NCI-H2227 (cell line): ENCODE data around the gene DCLK1.

Experiments used
- DNase-seq: peaks from one replicate; lab custom pipeline; 2025; ENCODE audit not compliant: unreplicated experiment; lab: John Stamatoyannopoulos, UW

Gene DCLK1

DNA sequence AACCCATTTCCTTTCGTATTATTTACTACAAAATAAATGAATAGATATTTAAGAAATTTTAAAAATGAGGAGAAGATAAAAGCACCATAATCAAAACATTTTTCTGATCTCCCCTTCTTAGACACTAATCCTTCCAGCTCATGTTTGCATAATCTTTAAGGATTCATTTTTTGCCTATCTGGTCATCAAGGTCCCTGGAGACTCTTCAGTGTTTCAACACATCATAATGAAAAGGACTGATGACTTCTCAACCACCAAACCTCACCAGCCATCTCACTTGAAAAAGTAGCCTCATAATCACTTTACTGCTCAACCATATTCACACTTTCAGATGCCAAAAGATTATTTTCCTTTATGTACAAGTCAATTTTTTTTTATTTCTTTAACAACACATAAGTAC lies 80.1 kb downstream of the DCLK1 start:
- DNase-seq, result no peak

DNA sequence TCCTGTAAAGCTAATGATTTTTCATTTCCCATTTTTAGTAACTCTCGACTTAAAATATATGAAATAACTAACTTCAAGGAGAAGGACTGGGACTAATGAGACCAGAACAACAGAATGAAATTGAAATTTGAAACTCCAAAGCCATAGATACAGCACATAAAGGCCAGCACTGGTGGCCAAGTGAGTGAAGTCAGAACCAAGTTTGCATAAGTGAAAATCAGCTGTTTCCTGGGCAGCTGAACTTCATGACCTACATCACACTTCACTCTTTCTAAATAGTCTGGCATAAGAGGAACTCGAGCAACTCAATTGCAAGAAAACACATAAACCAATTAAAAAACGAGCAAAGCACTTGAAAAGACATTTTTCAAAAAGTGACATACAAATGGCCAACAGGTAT lies 84.5 kb downstream of the DCLK1 start:
- no peak for DNase-seq

DNA sequence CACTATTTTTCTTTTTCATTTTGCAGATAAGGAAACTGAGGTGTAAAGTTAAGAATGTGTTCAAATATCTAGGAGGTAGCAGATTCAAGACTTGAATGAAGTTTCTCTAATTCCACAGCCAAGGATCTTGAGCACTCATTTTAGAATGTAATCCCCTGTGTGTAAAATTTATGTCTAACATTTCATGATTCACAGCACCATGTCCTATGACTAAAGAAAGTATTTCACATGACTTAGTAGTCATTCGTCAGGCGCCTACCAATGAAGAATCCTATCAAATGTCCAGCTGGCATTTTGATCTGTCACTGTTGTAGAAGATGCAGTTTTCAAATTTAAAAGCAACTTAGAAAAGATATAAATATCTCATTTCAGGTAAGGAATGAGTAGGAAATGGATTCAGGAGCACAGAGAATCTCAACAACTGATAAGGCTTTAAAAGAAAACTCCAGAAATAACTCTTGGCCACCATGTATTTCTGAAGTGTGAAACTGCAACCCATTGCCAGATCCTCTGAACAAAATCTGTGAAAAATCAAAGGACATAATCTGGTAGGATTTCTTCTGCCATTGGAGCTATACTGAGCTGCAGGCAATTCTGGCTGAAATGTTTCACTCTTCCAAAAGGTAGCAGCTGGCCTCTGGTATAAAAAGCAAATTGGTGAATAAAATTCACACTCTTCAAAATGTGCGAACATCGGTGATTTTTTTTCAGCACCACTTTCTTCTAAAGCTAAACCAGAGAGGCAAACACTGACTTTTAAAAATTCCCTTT lies 92.2 kb downstream of the DCLK1 start:
- DNase-seq, result no peak

DNA sequence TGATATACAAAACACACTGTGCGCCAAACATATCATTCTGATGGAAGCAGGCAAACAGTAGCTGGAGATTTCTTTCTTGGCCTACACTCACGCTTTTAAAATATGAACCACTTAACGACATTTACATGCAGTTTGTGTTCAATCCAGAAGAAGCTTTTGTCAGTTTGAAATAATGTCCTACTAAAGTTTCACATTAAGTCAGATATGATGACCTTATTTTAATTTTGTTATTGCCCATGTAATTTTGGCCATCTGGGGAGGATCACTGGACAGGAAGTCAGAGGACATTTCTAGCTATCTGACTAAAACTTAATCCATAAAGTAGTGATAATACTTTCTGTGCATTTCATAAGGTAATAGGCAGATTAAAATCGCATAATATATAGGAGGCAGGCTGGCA lies 98.1 kb downstream of the DCLK1 start:
- no peak for DNase-seq

DNA sequence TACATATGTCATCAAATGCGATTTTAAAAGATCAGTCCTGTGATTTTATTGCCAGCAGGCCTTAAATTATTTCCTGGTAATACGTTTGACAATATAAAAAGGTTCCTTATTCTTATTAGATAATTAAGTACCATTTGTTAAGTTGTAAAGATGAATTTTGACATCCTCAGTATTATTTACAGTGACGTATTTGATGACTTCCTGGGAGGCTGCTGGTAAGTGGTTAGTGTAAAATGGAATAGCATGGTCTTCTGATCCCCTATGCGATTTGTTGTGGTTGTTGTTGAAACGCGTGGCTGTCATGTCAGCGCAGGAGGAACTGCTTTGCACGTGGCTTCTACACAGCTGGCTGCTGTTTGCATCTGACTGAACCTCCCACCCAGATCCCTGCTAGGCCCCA lies 99.7 kb downstream of the DCLK1 start:
- DNase-seq, result no peak

DNA sequence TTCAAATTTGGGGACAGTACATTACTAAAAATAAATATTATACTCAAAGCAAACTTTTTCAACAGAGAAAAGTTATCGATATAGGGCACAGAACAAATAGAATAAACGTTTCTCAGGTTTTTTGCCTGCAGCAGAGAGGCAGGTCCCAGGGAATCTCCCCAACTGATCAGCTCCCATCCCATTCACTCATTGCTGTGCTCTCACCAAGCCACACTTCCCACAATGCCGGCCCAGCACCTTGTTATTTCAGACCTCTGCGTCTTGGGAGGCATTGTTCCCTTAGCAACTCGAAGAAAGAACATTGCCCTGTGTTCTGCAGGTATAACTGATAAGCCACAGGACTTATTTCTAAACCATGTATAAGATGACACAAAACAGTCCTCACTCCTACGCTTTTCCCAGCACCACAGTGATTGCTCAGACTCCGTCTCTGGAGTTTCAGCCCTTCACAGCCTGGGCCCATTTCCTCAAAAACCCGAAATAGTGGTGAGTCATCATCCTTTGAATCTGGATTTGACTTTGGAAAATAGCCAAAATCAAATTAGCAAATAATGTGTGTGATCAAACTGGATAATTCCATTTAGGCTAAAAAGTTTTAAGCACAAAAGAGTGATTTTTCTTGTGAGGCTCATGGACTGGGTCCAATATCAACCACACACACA lies 100.4 kb downstream of the DCLK1 start:
- DNase-seq, result peak; percentile 6

DNA sequence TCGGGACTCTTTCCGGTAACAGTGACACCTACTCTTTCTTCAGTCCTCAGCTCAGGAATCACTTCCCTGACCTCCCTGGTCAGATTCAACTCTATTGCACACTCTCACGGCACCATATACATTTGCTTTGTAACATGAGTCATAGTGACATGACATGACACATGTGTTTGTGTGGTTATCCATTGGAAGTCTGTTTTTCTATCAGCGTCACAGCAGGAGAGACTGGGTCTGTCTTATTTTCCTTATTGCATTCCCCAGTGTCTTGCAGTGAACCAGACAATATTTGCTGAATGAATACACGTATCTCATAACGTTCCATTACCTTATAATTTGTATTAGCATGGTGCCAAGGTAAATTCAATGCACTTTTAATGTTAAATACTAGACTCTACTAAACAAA lies 102.0 kb downstream of the DCLK1 start:
- DNase-seq, result peak; percentile 23

DNA sequence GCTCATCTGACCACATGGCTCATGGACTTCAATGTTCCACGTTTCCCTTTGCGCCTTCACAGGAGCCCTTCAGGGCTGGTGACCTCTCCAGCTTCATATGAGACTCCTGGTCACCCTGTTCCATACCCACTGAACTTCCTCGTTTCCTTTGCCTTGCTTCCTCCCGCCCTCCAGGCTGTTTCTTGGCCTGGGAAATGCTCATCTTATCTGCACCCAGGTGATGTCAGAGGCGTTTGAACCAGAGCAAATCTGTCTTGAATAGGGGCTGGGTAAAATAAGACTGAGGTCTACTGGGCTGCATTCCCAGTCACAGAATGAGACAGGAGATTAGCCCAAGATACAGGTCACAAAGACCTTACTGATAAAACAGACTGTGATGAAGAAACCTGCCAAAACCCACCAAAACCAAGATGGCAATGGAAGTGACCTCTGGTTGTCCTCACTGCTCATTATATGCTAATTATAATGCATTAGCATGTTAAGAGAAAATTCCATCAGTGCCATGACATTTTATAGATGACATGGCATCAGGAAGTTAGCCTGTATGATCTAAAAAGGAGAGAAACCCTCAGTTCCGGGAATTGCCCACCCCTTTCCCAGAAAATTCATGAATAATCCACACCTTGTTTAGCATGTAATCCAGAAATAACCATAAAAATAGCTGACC lies 102.7 kb downstream of the DCLK1 start:
- no peak for DNase-seq

DNA sequence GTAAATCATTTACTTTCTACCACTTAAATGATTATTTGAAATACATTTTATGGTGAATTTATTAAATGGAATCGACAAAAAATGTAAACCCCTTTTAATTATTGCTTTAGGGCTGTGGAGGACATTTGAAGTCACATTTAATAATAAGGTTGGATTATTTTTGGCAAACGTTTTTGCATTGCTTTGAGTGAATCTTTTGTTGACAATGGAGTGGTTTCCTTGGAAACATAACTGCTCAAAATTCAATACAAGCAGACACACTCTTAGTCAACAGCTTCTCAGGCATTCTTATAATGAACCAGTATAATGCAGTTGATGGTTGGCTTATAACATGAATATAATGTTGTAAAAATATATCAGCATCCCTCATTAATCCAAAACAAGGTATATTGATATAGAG lies 104.7 kb downstream of the DCLK1 start:
- peak; percentile 61 for DNase-seq

DNA sequence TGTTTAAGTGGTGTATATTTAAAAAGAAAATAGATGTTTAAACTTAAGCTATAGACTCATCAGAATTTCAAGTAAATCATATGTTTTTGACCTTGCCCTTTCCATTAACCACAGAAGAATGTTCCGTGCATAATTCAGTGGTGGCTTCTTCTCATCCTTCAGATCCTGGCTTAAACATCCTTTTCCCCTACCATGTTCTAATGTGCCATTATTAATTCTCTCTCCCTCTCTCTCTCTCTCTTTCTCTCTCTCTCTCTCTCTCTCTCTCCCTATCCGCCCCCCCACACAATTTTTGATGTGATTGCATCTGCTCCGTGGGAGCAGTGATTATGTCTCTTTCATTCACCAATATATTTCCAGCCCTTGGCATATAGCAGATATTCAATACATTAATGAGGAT lies 116.4 kb downstream of the DCLK1 start:
- no peak for DNase-seq

DNA sequence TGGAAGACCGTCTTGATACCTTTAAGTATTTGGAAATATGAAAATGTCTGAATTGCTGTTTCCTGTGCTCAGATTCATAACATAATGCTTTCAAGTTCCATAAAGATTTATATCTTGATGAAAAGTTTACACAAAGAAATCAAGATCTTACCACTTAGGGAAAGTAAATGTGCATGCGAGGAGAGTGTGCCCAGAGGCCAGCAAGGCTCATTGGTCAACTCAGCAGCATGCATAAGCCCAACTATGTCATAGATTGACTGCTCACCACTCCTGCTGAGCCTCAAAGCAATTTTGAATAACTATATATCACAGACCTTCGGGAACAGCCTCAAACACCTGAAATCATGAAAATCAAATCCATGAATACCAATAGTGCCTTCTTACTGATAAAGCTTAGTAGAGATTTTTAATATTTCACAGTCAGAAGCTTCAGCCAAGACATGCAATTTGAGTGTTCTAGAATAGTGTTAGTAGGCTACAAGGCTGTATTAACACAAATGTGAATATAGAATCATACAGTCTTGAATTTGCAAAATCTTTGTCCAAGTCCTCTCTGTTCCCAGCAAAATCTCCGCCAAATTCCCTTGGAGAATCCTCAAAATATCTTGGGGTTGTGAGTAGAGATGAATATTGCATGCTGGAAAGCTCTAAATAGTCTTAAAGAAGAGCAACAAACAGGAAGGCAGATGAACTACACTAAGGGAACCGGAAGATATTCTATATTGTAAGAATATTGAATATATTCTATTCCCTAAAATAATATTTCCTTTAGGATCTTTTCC lies 124.1 kb downstream of the DCLK1 start:
- no peak for DNase-seq

DNA sequence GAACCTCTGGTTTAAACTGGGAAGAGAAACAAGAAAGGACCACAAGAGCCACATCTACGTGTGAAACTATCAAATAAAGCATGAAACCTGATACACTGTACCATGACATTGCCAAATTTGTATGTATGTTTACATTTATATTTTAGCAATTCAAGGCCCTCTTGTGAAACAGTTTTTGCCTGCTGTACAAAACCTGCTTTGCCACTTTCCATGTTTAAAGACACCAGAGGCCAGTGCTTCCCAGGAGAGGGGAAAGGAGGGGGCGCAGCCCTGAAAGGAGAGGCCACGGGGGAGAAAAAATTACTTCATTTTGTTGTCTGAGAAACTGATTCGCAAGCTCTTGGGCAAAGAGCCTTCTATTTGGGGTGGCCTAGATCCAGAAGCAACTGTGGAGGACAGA lies 124.8 kb downstream of the DCLK1 start:
- DNase-seq, result no peak

DNA sequence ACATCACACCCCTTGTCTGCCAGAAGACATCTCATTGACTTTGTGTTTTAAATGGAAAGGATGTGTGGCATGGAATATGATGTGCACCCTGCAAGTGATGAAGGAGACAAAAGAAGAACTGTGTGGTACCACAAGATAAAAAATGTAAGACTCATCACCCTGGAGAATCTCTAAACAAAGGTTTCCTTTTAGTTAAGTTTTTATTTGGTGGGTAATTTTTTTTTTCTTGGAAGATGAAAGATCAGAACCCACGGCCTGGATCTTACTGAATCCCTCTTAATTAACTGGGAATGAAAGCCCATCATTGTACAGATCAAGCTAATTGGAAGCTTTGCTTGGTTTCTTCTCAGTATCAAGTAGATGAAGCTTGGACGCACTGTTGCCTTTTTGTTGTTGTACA lies 129.6 kb downstream of the DCLK1 start:
- DNase-seq, result no peak

DNA sequence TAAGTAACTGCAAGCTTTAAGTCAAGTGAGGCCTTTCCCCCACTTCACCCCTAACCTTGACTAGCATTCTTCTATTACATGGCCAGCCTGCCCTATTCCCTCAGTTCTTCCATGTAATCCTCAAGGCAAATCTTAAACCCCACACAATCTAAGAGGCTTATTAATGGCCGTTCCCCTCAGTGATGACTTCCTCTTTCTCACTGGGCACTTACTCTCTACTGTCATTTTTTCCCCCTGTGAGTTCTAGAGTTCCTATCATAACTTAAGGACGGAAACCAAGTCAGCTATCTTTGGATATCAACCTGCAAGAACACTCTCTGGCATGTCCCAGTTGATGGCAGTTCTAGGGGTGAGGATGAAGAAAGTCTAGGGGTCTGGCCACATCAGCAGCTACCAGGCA lies 131.2 kb downstream of the DCLK1 start:
- no peak for DNase-seq

DNA sequence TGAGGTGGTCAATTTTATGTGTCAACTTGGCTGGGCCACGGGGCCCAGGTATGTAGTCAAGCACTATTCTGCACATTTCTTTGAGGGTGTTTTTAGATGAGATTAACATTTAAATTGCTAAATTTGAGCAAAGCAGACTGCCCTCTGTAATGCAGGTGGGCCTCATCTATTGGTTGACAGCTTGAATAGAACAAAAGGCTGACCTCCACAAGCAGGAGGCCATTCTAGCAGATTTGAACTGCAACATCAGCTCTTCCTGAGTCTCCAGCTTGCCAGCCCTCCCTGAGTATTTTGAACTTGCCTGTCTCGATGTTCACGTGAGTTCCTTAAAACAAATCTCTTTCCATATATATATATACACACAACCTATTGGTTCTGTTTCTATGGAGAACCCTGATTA lies 134.8 kb downstream of the DCLK1 start:
- DNase-seq, result no peak

DNA sequence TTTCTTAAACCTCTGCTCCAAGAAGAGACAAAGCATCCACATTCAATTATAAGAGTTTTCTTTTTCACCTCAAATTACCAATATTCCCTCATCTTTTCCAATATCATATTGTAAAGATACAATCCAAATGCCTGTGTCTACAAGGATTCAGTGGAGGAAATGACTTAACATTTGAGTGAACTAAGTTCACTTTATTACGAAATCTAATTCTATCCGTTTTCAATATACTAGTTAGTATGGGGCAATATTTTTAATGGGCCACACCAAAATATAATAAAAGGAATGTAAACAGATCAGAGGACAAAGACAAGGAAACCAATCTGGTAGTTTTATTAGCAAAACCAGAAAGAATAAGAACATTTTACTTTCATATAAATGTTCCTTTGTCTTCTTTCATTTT lies 136.0 kb downstream of the DCLK1 start:
- no peak for DNase-seq

DNA sequence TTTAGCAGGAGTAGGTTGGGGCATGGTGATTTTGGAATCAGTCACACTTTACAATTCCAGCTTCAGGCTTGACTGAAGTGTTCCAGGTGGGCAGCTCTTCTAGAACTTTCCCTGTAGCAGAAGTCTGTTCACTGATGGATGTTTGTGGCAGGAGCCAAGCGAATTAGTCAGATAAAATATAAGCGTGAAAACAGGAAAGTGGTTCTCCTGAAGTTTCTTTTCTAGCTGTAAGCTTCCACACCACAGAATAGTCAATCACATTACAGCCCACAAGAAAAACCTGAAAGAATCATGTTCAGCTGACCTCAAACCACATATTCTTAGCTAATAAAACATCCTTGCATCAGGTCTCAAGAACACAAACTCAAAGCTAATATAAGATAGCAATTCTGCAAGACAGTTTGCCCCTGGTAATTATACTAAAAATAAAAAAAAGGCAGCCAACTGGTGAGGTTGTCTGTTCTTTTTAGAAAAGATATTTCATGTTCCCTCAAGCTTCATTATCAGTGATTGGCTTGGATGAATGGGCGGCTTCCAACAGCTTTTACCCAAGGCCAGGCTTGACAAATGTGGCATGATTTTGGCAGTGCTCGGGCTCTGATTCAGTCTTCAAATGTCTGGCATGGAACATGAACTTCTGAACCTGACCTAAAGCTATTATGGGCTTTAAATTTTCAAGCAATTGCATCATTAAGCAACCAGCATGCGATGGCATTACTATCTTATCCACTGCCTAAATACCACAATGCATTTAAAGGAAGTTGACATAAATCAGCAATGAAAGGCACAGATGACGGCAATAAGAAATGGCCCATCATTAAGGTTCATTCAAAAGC lies 136.8 kb downstream of the DCLK1 start:
- DNase-seq, result peak; percentile 77

DNA sequence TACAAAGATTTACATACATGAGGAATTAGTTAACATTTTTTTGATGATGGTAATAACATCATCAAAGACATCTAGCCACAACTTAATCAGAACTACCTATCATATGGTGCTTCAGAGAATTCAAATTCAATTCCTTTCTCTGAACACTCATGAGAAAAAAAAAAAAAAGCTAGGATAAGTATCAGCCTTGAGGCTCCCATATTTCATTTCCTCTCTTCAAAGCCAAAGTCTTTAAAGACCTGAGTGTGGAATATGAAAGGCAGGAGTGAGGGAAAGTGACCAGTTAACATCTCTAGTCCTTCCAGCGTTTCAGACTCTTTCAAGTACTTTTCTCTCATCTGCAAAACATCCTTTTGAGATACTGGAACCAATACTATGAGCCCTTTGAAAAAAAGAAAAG lies 137.5 kb downstream of the DCLK1 start:
- DNase-seq, result no peak

DNA sequence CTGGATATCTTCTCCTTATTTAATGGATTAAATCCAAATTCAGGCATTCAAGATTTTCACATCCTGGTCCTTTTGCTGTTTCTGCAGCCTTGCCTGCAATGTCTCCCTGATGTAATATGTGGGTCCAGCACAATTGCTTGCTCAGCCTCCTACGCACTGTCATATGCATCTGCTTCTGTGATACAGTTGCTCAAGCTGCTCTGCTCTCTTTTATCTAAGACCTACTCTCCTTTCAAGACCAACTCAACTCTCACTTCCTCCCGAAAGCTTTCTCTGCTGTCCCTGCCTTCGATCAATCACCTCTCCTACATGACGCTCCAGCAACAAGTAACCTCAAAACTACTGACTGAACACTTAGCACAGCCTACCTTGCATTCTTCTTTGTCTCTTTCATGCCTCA lies 138.2 kb downstream of the DCLK1 start:
- DNase-seq, result no peak

DNA sequence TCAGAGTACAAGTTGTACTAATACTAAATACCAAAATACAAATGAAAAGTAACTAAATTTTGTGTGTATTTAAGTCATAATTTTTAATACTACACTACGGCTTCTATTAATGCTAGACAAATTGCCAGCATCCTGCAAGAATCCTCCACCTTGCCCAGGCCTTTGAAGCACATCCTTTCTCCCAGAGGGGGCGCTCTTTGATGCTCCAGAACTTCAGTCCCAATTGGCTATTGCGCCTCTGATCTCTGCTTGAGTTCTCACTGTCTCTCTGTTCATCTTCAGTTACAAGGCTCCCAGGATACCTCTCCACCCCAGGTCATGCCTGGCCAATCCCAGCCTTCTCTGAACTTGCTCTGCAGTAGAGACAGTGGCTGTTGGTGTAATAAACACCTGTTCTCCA lies 141.0 kb downstream of the DCLK1 start:
- no peak for DNase-seq

DNA sequence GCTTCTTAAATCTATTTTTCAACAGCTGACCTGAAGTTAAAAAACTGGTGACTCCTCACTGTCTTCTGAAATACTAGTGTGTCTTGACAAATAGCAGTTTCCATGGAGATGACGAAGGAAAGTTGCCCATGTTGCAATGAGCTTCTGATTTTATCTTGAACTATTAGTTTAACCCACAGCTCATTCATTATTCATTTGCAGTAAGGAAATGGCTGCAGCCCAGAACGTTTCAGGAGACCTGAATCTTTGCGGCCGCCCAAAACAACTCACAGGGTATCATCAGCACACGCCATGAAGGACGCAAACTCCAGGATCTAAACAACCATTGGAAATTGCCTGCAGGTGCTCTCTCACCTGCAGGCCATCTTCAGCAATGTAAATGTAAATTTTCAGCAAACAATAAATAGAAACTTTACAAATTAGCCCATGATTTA lies 142.5 kb downstream of the DCLK1 start:
- no peak for DNase-seq
